ENCODE results near the gene TMEM116. TPM values are rescaled to one million over a fixed set of nuclear protein-coding genes. Genes with fewer than 3 reads are reported as not detected.

TMEM116 gene
- polyA plus RNA-seq (5.2 to 8.3 TPM (median 7.7 TPM) in 3 replicates), polyA minus RNA-seq (5.4 to 8.9 TPM (median 6.0 TPM) in 3 replicates)
- 6.2 TPM for polyA plus RNA-seq (2011; ENCODE audit: low read depth)
- polyA plus RNA-seq (2011; cell fraction: cytosol; rRNA removed) = 5.6 and 8.1 TPM in 2 replicates
- 5.1 and 6.0 TPM in 2 replicates for polyA plus RNA-seq (2011; cell fraction: nucleus; rRNA removed)
- 3.1 and 6.2 TPM in 2 replicates for polyA plus RNA-seq (2012; ENCODE audit: low replicate concordance)
- polyA minus RNA-seq (2011; cell fraction: cytosol; rRNA and poly(A)+ RNA removed) = 8.1 TPM
- polyA minus RNA-seq (2011; cell fraction: nucleus; rRNA and poly(A)+ RNA removed) = 1.3 and 3.3 TPM in 2 replicates

DNA sequence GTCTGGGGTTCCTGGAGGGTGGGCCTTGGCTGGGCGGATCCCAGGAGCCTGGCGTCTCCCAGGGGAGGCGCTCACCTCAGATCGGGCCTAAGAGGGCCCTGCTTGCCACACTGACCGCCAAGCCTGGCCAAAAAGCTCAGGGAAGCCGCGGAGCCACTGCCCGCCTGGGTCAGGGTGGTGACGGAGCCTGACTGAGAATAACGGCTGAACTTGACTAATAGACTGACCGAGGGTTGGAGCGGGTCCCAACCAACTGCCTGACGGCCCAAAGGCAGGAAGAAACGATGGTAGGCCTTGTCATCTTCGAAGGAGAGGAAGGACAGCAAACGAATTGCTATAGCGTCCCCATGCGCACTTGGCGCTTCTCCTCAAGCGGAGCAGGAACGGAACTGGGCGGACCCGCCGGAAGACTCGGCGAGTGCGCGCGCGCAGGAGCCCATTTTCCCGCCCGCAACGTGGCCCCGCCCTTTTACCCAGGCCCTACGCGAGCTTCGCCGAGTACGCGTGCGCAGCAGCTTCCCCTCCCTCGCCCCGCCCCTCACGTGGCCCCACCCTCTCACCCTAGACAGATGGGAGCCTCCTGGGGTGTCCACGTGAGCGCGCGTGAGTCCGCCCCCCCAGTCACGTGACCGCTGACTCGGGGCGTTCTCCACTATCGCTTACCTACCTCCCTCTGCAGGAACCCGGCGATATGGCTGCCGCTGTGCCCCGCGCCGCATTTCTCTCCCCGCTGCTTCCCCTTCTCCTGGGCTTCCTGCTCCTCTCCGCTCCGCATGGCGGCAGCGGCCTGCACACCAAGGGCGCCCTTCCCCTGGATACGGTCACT, at the start of gene TMEM116, which contains the start of gene ERP29:
Gene TMEM116 (minus strand): TSS at position 391 of the 826 bp plus-strand sequence. CDS start 7,895 bp downstream, outside the sequence.
Gene ERP29 (plus strand): TSS at position 652 of the 826 bp plus-strand sequence. CDS start 40 bp downstream, at position 692.
- H3K9ac ChIP-seq (ENCODE audit: control insufficient read depth, extremely low read depth, insufficient read depth, low read length) = peak within 1 kb of the TSS; percentile 97
- no peaks in the 10 kb centered on the region for H3K9me3 ChIP-seq (ENCODE audit: control insufficient read depth, low read depth, low read length)
- H3K27ac ChIP-seq (ENCODE audit: control insufficient read depth, insufficient read depth, low read length) = peak within 1 kb of the TSS; percentile 96
- H2AFZ ChIP-seq (ENCODE audit: control insufficient read depth, low read length) = peak within 1 kb of the TSS; percentile 98
- peak within 1 kb of the TSS; percentile 97 for H3K4me2 ChIP-seq (ENCODE audit: control insufficient read depth, extremely low read depth, insufficient read depth, low read depth, low read length)
- FAIRE-seq = no peak
- TF ChIP-seq EZH2 (IDR thresholded peaks at IDR 0.05; ENCODE audit: low read length) = no peak
- TF ChIP-seq, protein P1, sequence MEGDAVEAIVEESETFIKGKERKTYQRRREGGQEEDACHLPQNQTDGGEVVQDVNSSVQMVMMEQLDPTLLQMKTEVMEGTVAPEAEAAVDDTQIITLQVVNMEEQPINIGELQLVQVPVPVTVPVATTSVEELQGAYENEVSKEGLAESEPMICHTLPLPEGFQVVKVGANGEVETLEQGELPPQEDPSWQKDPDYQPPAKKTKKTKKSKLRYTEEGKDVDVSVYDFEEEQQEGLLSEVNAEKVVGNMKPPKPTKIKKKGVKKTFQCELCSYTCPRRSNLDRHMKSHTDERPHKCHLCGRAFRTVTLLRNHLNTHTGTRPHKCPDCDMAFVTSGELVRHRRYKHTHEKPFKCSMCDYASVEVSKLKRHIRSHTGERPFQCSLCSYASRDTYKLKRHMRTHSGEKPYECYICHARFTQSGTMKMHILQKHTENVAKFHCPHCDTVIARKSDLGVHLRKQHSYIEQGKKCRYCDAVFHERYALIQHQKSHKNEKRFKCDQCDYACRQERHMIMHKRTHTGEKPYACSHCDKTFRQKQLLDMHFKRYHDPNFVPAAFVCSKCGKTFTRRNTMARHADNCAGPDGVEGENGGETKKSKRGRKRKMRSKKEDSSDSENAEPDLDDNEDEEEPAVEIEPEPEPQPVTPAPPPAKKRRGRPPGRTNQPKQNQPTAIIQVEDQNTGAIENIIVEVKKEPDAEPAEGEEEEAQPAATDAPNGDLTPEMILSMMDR (optimal IDR thresholded peaks at IDR 0.05 in 1 of 3, IDR thresholded peaks at IDR 0.05 in 1 of 3, conservative IDR thresholded peaks at IDR 0.05 in 1 of 3; ENCODE audit: extremely low read depth in 1 of 3, insufficient read depth in 2 of 3, low read length in 3 of 3) = peak; percentile 23 to 72 (median 51)
- no peaks in the 10 kb centered on the region for H4K20me1 ChIP-seq (ENCODE audit: control insufficient read depth, extremely low read depth, insufficient read depth, low read length)
- H3K36me3 ChIP-seq (ENCODE audit: control insufficient read depth in 2 of 2, extremely low read depth in 1 of 2, insufficient read depth in 2 of 2, low read length in 2 of 2) = peaks cover 0 to 5% of the 10 kb centered on the region in 2 experiments
- peak within 1 kb of the TSS; percentile 86 to 94 (median 93) for H3K4me3 ChIP-seq (ENCODE audit: control insufficient read depth in 2 of 3, extremely low read depth in 1 of 3, insufficient read depth in 2 of 3, low read depth in 1 of 3, low read length in 3 of 3)
- peak; percentile 90 for DNase-seq (ENCODE audit: low read depth, low spot score)
- H3K79me2 ChIP-seq (ENCODE audit: control insufficient read depth, insufficient read depth, low read length) = peaks cover 47% of the 10 kb centered on the region
- no peaks in the 10 kb centered on the region for H3K27me3 ChIP-seq (ENCODE audit: control insufficient read depth, extremely low read depth, insufficient read depth, low read length)
- peaks cover 4% of the 10 kb centered on the region for H3K9me1 ChIP-seq (ENCODE audit: control insufficient read depth, extremely low read depth, insufficient read depth, low read length)
- H3K4me1 ChIP-seq (ENCODE audit: control insufficient read depth, extremely low read depth, insufficient read depth, low read length) = peaks cover 20% of the 10 kb centered on the region
- dilution Hi-C loops (cut with MboI; ENCODE audit: extremely low pct_ligation_motif_present, low sequenced_read_pairs) = no loop called here

DNA sequence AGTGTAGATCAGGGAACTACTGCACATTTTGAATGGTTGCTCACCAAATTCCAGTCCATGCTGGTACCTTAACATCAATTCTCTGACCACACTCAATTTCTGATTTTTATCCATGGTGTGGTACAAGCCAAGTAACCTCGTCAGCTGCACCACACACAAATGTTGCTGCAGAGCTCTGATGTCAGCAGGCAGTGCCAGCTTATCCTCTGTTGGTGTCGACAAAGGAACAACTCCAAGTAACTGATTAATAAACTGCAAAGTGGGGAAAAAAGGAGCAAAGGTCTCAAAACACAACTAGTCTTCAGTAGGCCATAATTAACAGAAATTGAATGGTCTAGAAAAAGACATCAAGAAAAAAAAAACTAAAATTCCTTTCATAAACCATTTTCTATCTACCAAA, 48.2 kb upstream of the TMEM116 start:
- dilution Hi-C loops (cut with MboI; ENCODE audit: extremely low pct_ligation_motif_present, low sequenced_read_pairs) = no loop called here
- no peaks in the 10 kb centered on the region for H3K9me3 ChIP-seq (ENCODE audit: control insufficient read depth, low read depth, low read length)
- no peaks in the 10 kb centered on the region for H4K20me1 ChIP-seq (ENCODE audit: control insufficient read depth, extremely low read depth, insufficient read depth, low read length)
- no peak overlapping the region for H2AFZ ChIP-seq (ENCODE audit: control insufficient read depth, low read length)
- no peaks in the 10 kb centered on the region for H3K9me1 ChIP-seq (ENCODE audit: control insufficient read depth, extremely low read depth, insufficient read depth, low read length)
- peaks cover 11 to 15% of the 10 kb centered on the region in 2 experiments for H3K36me3 ChIP-seq (ENCODE audit: control insufficient read depth in 2 of 2, extremely low read depth in 1 of 2, insufficient read depth in 2 of 2, low read length in 2 of 2)
- TF ChIP-seq EZH2 (IDR thresholded peaks at IDR 0.05; ENCODE audit: low read length) = no peak
- TF ChIP-seq, protein P1 (optimal IDR thresholded peaks at IDR 0.05 in 1 of 3, IDR thresholded peaks at IDR 0.05 in 1 of 3, conservative IDR thresholded peaks at IDR 0.05 in 1 of 3; ENCODE audit: extremely low read depth in 1 of 3, insufficient read depth in 2 of 3, low read length in 3 of 3) = no peak
- no peaks in the 10 kb centered on the region for H3K79me2 ChIP-seq (ENCODE audit: control insufficient read depth, insufficient read depth, low read length)
- no peak for DNase-seq (ENCODE audit: low read depth, low spot score)
- no peak overlapping the region for H3K4me2 ChIP-seq (ENCODE audit: control insufficient read depth, extremely low read depth, insufficient read depth, low read depth, low read length)
- no peak overlapping the region for H3K27ac ChIP-seq (ENCODE audit: control insufficient read depth, insufficient read depth, low read length)
- no peaks in the 10 kb centered on the region for H3K27me3 ChIP-seq (ENCODE audit: control insufficient read depth, extremely low read depth, insufficient read depth, low read length)
- no peak overlapping the region for H3K9ac ChIP-seq (ENCODE audit: control insufficient read depth, extremely low read depth, insufficient read depth, low read length)
- H3K4me1 ChIP-seq (ENCODE audit: control insufficient read depth, extremely low read depth, insufficient read depth, low read length) = no peaks in the 10 kb centered on the region
- no peak overlapping the region for H3K4me3 ChIP-seq (ENCODE audit: control insufficient read depth in 2 of 3, extremely low read depth in 1 of 3, insufficient read depth in 2 of 3, low read depth in 1 of 3, low read length in 3 of 3)
- FAIRE-seq = no peak
